H7 (cell line): ENCODE data around the gene C11orf86. TPM values are rescaled to one million over a fixed set of nuclear protein-coding genes. Genes with fewer than 3 reads are reported as not detected.

Experiments used
- DNase-seq: peaks from one replicate; pipeline ENCODE4 v3.0.0; 2012
- H3K27me3 ChIP-seq: 2 replicates; pipeline ENCODE4 v1.6.0; 2011; ENCODE audit warnings: mild to moderate bottlenecking, low read length; ENCODE audit not compliant: control insufficient read depth, insufficient read depth
- H3K36me3 ChIP-seq: replicated peaks from 2 replicates; pipeline ENCODE4 v1.5.1; 2011; ENCODE audit warnings: low read length; ENCODE audit not compliant: control insufficient read depth, insufficient read depth
- H3K4me3 ChIP-seq: 2 replicates; pipeline ENCODE4 v1.5.1; 2011; ENCODE audit warnings: low read depth, mild to moderate bottlenecking, control low read depth, low read length, moderate library complexity; ENCODE audit not compliant: insufficient read depth
- total RNA-seq: library from RNA; depleted of rRNA; stranded (reverse); fragments of >200 nt; shearing (Covaris generic); gene quantifications from 2 replicates; pipeline ENCODE4 v1.2.3, GENCODE V29; 2014; rRNA removed

The C11orf86 gene
- total RNA-seq = 0.21 and 0.26 TPM in 2 replicates

GRCh38 chr11:66974724-66975404 lies at the start of gene C11orf86:
C11orf86 (plus strand) TSS chr11:66975304; CDS start chr11:66975363, 59 bp downstream.
- H3K27me3 ChIP-seq = no peaks in the 10 kb centered on the region
- H3K36me3 ChIP-seq = no peaks in the 10 kb centered on the region
- DNase-seq = peak; percentile 74
- H3K4me3 ChIP-seq = no peak within 1 kb of the TSS

- Histone ChIP-seq H3K36me3 (no peaks in the 10 kb centered on the region), H3K4me3 (no peak overlapping the region), H3K27me3 (no peaks in the 10 kb centered on the region)
- no peak for DNase-seq
Measured at GRCh38 chr11:66929753-66930152, 45.4 kb upstream of the C11orf86 start.

GRCh38 chr11:66932543-66932942 lies 42.6 kb upstream of the C11orf86 start:
- H3K36me3 ChIP-seq = no peaks in the 10 kb centered on the region
- no peaks in the 10 kb centered on the region for H3K27me3 ChIP-seq
- H3K4me3 ChIP-seq = no peak overlapping the region
- no peak for DNase-seq

GRCh38 chr11:66933531-66933930 lies 41.6 kb upstream of the C11orf86 start:
- no peak for DNase-seq
- no peaks in the 10 kb centered on the region for H3K36me3 ChIP-seq
- H3K27me3 ChIP-seq = no peaks in the 10 kb centered on the region
- no peak overlapping the region for H3K4me3 ChIP-seq

GRCh38 chr11:66934950-66935779 lies 39.9 kb upstream of the C11orf86 start:
- Histone ChIP-seq H3K27me3 (no peaks in the 10 kb centered on the region), H3K36me3 (no peaks in the 10 kb centered on the region), H3K4me3 (no peak overlapping the region)
- no peak for DNase-seq

GRCh38 chr11:66936311-66936711 lies 38.8 kb upstream of the C11orf86 start:
- DNase-seq = no peak
- H3K36me3 ChIP-seq = no peaks in the 10 kb centered on the region
- H3K4me3 ChIP-seq = no peak overlapping the region
- H3K27me3 ChIP-seq = no peaks in the 10 kb centered on the region

- no peak for DNase-seq
- H3K4me3 ChIP-seq = no peak overlapping the region
- no peaks in the 10 kb centered on the region for H3K36me3 ChIP-seq
- no peaks in the 10 kb centered on the region for H3K27me3 ChIP-seq
Measured at GRCh38 chr11:66937193-66937733, 37.8 kb upstream of the C11orf86 start.

- no peak for DNase-seq
- Histone ChIP-seq H3K36me3 (no peaks in the 10 kb centered on the region), H3K27me3 (no peaks in the 10 kb centered on the region), H3K4me3 (no peak overlapping the region)
Measured at GRCh38 chr11:66938582-66939135, 36.4 kb upstream of the C11orf86 start.

GRCh38 chr11:66950112-66950535 lies 25.0 kb upstream of the C11orf86 start:
- Histone ChIP-seq H3K36me3 (no peaks in the 10 kb centered on the region), H3K4me3 (no peak overlapping the region), H3K27me3 (no peaks in the 10 kb centered on the region)
- peak; percentile 37 for DNase-seq

GRCh38 chr11:66951135-66951534 lies 24.0 kb upstream of the C11orf86 start:
- Histone ChIP-seq H3K27me3 (no peaks in the 10 kb centered on the region), H3K4me3 (no peak overlapping the region), H3K36me3 (no peaks in the 10 kb centered on the region)
- peak; percentile 77 for DNase-seq

- no peak overlapping the region for H3K4me3 ChIP-seq
- no peaks in the 10 kb centered on the region for H3K36me3 ChIP-seq
- DNase-seq = no peak
Measured at GRCh38 chr11:66951927-66952337, 23.2 kb upstream of the C11orf86 start.

GRCh38 chr11:66953081-66953833 lies 21.8 kb upstream of the C11orf86 start:
- DNase-seq = no peak
- Histone ChIP-seq H3K4me3 (no peak overlapping the region), H3K36me3 (no peaks in the 10 kb centered on the region), H3K27me3 (no peaks in the 10 kb centered on the region)

More at GRCh38 chr11:66951927-66952337, 23.2 kb upstream of the C11orf86 start:
- H3K27me3 ChIP-seq = no peaks in the 10 kb centered on the region

GRCh38 chr11:66956689-66957290 lies 18.3 kb upstream of the C11orf86 start:
- Histone ChIP-seq H3K36me3 (no peaks in the 10 kb centered on the region), H3K27me3 (peaks cover 1% of the 10 kb centered on the region; the same call in 1 of the 2 replicates), H3K4me3 (no peak overlapping the region)
- DNase-seq = peak; percentile 63

GRCh38 chr11:66957971-66958231 lies 17.2 kb upstream of the C11orf86 start:
- Histone ChIP-seq H3K4me3 (peak overlapping the region; percentile 82), H3K36me3 (no peaks in the 10 kb centered on the region)

More at GRCh38 chr11:66957971-66958231, 17.2 kb upstream of the C11orf86 start:
- peak; percentile 94 for DNase-seq
- peaks cover 1% of the 10 kb centered on the region; the same call in 1 of the 2 replicates for H3K27me3 ChIP-seq
